ENCODE results near the gene ACACA. TPM values are rescaled to one million over a fixed set of nuclear protein-coding genes. Genes with fewer than 3 reads are reported as not detected.

The ACACA gene
- total RNA-seq, 1 donor from 2014 or later = 45.9 TPM

GRCh38 chr17:37047631-37048104 is 359.0 kb downstream of the ACACA start:
- peak; percentile 86 for DNase-seq (ENCODE audit: low read depth)

DNA sequence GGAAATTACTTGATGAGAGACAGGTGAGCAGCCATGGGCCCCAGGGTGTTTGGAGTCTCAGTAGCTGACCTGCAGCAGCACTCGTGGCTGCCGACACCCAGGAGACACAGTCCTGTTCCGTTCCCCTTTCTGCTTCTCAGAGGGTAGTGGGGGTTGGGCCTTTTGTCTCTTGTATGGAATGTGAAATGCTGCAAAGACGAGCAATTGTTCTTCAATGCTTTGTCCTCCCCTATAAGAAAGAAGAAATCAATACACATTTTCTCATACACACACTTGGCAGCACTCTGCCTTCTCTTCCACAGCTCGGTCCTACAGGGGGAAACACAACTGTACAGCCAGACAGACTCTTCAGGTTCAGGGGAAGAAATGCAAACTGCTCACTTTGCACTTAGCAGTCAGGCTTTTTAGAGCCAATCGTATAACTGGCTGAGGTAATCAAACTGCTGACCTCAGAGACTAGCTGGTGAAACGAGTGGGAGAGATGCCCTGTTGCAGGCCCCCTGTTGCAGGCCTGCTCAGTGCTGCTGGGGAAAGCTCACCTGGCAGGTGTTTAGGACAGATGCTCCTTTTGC is 361.2 kb downstream of the ACACA start:
- DNase-seq (ENCODE audit: low read depth) = no peak

DNA sequence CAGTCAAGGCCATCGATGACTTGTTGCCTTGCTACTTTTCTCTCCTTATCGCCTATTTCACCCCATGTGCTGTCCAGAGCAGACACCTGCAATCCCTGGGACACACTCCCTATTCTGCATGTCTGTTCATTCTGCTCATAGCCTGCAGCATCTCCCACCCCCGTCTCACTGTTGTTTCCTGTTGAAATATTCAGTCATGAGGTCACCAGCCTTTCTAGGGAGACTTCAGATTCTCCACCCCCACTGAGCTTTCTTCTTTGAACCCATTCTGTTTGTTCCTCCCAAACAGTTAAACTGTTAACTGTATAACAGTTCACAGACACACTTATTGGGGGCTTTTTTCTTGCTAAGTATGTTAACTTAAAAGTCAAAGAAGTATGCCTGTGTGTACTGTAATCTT is 363.4 kb downstream of the ACACA start:
- no peak for DNase-seq (ENCODE audit: low read depth)

DNA sequence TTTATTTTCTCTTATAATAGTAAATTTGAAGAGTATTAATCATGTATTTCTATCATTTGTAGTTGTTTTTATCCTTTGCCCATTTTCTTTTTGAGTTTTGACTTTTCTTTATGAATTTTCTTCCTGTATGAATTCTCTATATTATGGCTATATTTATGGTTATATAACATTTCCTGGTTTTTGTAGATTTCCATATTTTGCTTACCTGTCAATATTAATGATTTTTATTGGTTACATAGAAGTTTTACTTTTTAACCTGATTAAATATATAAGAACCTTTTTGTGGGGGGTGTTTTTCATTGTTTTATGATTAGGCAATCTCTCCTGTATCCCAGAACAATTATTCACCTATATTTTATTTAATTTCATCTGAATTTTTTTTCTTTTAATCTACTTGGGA is 364.7 kb downstream of the ACACA start:
- no peak for DNase-seq (ENCODE audit: low read depth)

DNA sequence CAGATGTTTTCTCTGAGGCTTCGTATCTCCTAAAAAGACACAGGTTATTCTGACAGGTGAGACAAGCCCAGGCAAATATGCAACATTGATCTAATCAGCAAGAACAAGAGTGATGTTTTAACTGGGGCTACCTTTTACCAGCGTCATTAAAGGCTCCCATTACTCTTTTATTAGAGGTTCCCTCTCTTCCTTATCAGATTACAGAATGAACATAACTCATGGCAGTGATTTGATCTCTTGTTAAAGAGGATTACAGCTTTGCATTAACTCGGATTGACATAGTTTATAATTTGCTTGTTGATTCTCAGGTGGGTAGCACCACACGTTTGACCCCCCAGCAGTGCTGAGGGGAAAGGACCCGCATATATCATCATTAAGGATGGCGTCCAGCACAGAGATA is 367.4 kb downstream of the ACACA start:
- DNase-seq (ENCODE audit: low read depth) = no peak

GRCh38 chr17:37037590-37038155 is 369.0 kb downstream of the ACACA start:
- DNase-seq (ENCODE audit: low read depth) = peak; percentile 59

Other genes starting within 250 kb of the ACACA start
- not detected in 2 replicates for gene C17orf78, start 30.9 kb downstream of the ACACA start, total RNA-seq
- 10.6 and 23.6 TPM in 2 replicates for gene TADA2A, start 50 bp upstream of the ACACA start, total RNA-seq
- gene DUSP14, start 83.1 kb upstream of the ACACA start, total RNA-seq = 40.4 and 80.2 TPM in 2 replicates
- 9.0 and 12.6 TPM in 2 replicates for gene SYNRG, start 202.6 kb upstream of the ACACA start, total RNA-seq
- gene DDX52, start 236.6 kb upstream of the ACACA start, total RNA-seq = 25.0 and 29.5 TPM in 2 replicates

Measured in myocyte (in vitro differentiated cells).